ENCODE results near the gene MCF2L.

Gene MCF2L

GRCh38 chr13:113040597-113041292 is 71.7 kb downstream of the MCF2L start:
- H3K36me3 Mint-ChIP-seq (ENCODE audit: low read depth) = peaks cover 5% of the 10 kb centered on the region
- no peak overlapping the region for H3K4me3 Mint-ChIP-seq
- DNase-seq = no peak
- no peaks in the 10 kb centered on the region for H3K9me3 Mint-ChIP-seq
- H3K27me3 Mint-ChIP-seq = no peaks in the 10 kb centered on the region
- no peaks in the 10 kb centered on the region for H3K4me1 Mint-ChIP-seq (ENCODE audit: low read depth)
- H3K27ac Mint-ChIP-seq = no peak overlapping the region

DNA sequence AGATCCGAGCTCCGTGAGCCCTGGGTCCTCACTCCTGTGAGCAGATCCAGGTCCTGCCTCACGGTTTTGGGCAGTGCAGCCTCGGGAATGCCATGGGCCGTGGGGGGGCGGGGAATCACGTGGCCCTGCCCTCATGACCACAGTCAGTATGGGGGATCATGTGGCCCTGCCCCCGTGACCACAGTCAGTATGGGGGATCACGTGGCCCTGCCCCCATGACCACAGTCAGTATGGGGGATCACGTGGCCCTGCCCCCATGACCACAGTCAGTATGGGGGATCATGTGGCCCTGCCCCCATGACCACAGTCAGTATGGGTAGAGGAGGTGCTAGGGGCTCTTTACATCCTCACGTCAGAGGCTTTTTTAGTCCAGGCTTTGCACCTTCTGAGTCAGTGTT is 72.3 kb downstream of the MCF2L start:
- H3K27me3 Mint-ChIP-seq = no peaks in the 10 kb centered on the region
- H3K4me3 Mint-ChIP-seq = no peak overlapping the region
- DNase-seq = no peak
- no peaks in the 10 kb centered on the region for H3K4me1 Mint-ChIP-seq (ENCODE audit: low read depth)
- no peak overlapping the region for H3K27ac Mint-ChIP-seq
- H3K9me3 Mint-ChIP-seq = no peaks in the 10 kb centered on the region
- peaks cover 10% of the 10 kb centered on the region for H3K36me3 Mint-ChIP-seq (ENCODE audit: low read depth)

DNA sequence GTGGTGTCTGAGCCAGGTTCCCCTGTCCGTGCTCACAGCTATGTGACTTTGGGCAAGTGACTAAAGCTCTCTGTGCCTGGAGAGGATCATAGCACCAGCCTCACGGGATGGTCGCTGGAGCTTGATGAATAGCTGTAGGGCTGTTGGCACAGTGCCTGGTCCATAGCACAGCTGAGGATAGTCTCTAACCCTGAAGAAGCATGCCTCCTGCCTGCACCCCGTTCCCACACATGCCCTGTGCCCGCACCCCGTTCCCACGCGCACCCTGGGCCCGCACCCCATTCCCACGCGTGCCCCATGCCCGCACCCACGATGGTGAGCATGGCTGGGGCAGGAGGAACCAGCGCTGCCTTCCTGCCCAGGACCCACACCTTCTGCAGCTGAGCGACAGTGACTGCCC is 72.9 kb downstream of the MCF2L start:
- DNase-seq = no peak
- Mint-ChIP-seq H3K9me3 (no peaks in the 10 kb centered on the region), H3K27ac (no peak overlapping the region), H3K4me1 (ENCODE audit: low read depth) (no peaks in the 10 kb centered on the region), H3K4me3 (no peak overlapping the region), H3K36me3 (ENCODE audit: low read depth) (peaks cover 16% of the 10 kb centered on the region), H3K27me3 (no peaks in the 10 kb centered on the region)

DNA sequence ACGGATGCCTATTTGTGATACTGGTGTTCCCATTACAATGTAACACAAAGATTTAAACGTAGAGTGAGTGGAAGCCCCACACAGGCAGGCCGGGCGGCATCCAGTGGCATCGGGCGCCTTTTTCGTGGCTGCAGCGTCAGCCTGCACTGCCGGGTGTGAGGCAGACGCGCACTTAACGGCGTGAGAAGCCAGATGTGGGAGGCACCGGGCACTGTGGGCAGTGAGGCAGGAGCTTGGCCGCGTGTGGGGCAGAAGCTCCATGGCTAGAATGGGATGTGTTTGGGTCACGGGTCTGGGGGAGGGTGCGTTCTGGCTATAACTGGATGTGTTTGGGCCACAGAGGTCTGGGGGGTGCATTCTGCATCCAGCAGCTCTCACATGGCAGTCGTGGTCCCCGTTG is 73.4 kb downstream of the MCF2L start:
- H3K36me3 Mint-ChIP-seq (ENCODE audit: low read depth) = peaks cover 19% of the 10 kb centered on the region
- H3K4me1 Mint-ChIP-seq (ENCODE audit: low read depth) = no peaks in the 10 kb centered on the region
- H3K27me3 Mint-ChIP-seq = no peaks in the 10 kb centered on the region
- no peak for DNase-seq
- no peak overlapping the region for H3K27ac Mint-ChIP-seq
- no peaks in the 10 kb centered on the region for H3K9me3 Mint-ChIP-seq
- no peak overlapping the region for H3K4me3 Mint-ChIP-seq

- Mint-ChIP-seq H3K4me3 (no peak overlapping the region), H3K36me3 (ENCODE audit: low read depth) (peaks cover 23% of the 10 kb centered on the region), H3K27ac (no peak overlapping the region)
Observed at GRCh38 chr13:113043001-113043630, 74.1 kb downstream of the MCF2L start.

GRCh38 chr13:113043931-113044330 is 74.9 kb downstream of the MCF2L start:
- Mint-ChIP-seq H3K4me1 (ENCODE audit: low read depth) (no peaks in the 10 kb centered on the region), H3K4me3 (no peak overlapping the region), H3K27me3 (no peaks in the 10 kb centered on the region), H3K9me3 (no peaks in the 10 kb centered on the region), H3K27ac (no peak overlapping the region), H3K36me3 (ENCODE audit: low read depth) (peaks cover 23% of the 10 kb centered on the region)
- no peak for DNase-seq

More at GRCh38 chr13:113043001-113043630, 74.1 kb downstream of the MCF2L start:
- Mint-ChIP-seq H3K9me3 (no peaks in the 10 kb centered on the region), H3K27me3 (no peaks in the 10 kb centered on the region), H3K4me1 (ENCODE audit: low read depth) (no peaks in the 10 kb centered on the region)
- no peak for DNase-seq

DNA sequence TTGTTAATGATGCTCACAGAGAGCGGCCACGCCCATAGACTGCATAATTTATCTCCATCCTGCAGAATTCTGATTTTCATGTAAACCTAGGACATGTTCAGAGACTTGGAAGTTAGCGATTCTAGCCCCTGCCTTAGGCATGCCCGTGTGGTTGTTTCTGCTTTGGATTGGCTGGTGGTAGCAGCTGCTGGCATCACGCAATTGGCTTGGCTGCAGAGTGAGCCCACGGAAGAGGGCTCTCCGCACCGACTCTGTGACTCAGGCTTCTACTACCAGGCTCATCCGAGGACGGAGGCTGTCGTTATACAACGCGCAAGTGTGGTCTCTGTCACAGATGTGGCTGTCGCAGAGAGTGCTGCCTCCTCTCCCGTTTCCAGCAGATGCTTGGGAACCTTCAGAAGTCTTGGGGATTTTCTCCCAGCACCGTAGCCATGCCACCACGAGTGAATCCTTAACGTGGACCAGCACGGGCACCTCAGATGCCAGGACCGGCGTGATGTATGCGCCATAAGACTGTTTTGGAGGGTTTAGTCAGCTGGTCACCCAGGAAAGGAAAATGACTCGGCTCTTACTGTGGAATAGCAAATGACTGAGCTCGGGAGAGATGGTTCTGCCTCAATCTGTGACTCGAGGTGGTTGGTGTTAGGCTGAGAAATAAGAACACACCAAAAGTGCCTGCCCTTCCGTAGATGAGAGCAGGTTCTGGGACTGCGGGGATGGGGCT is 75.5 kb downstream of the MCF2L start:
- H3K27ac Mint-ChIP-seq = no peak overlapping the region
- no peaks in the 10 kb centered on the region for H3K9me3 Mint-ChIP-seq
- H3K4me3 Mint-ChIP-seq = no peak overlapping the region
- peaks cover 23% of the 10 kb centered on the region for H3K36me3 Mint-ChIP-seq (ENCODE audit: low read depth)
- DNase-seq = no peak
- no peaks in the 10 kb centered on the region for H3K4me1 Mint-ChIP-seq (ENCODE audit: low read depth)
- H3K27me3 Mint-ChIP-seq = no peaks in the 10 kb centered on the region

DNA sequence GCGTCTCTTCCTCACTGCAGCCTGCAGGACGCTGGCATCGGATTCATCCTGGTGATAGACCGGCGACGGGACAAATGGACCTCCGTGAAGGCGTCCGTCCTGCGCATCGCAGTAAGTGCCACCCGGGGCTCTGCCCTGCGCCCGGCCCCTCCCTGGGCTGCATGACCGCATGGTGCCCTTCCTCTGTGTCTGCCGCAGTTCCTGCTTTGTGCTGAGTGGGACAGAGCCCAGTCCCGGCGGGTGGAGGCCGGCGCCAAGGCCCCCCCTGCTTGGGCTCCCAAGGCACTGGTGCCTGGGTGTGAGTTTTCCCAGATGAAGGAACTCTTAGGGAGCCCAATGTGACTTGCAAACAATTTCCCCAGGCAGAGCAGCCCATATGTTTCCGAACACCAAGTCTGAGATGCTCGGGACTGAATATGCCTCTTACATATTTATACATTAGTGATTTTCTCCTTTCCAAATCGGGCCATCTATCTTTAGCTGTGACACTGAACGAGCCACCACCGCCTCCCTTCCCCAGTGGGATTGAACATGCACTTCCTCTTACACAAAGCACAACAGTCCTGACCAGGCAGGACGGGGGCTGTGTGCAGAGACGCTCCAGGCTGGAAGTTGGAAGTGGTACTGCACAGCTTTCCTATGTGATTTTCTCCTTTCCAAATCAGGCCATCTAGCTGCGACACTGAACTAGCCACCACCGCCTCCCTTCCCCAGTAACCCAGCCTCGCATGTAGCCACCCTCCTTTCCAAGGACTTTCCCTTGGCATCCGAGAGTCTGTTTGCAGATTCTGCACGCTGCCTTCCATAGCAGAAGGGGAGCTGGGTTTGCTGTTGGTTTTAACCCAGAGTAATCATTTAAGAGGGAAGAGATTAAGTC is 76.5 kb downstream of the MCF2L start:
- H3K4me3 Mint-ChIP-seq = no peak overlapping the region
- DNase-seq = no peak
- H3K36me3 Mint-ChIP-seq (ENCODE audit: low read depth) = peaks cover 23% of the 10 kb centered on the region
- no peak overlapping the region for H3K27ac Mint-ChIP-seq
- no peaks in the 10 kb centered on the region for H3K4me1 Mint-ChIP-seq (ENCODE audit: low read depth)
- no peaks in the 10 kb centered on the region for H3K9me3 Mint-ChIP-seq
- H3K27me3 Mint-ChIP-seq = no peaks in the 10 kb centered on the region

- Mint-ChIP-seq H3K4me1 (ENCODE audit: low read depth) (no peaks in the 10 kb centered on the region), H3K4me3 (no peak overlapping the region), H3K27me3 (no peaks in the 10 kb centered on the region), H3K9me3 (no peaks in the 10 kb centered on the region), H3K27ac (no peak overlapping the region), H3K36me3 (ENCODE audit: low read depth) (peaks cover 23% of the 10 kb centered on the region)
- DNase-seq = no peak
Observed at GRCh38 chr13:113046128-113046882, 77.3 kb downstream of the MCF2L start.

DNA sequence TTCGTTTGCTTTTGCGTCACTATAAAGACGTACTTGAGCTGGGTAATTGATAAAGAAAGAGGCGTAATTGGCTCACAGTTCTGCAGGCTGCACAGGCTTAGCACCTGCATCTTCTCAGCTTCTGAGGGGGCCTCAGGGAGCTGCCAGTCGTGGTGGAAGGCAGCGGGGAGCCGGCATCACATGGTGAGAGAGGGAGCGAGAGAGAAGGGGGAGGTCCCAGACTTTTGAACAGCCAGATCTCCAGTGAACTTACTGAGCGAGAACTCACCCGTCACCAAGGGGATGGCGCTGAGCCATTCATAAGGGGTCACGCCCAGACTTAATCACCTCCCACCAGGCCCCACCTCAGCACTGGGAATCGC is 77.8 kb downstream of the MCF2L start:
- no peaks in the 10 kb centered on the region for H3K27me3 Mint-ChIP-seq
- no peak for DNase-seq
- H3K27ac Mint-ChIP-seq = no peak overlapping the region
- peaks cover 23% of the 10 kb centered on the region for H3K36me3 Mint-ChIP-seq (ENCODE audit: low read depth)
- H3K4me1 Mint-ChIP-seq (ENCODE audit: low read depth) = no peaks in the 10 kb centered on the region
- no peak overlapping the region for H3K4me3 Mint-ChIP-seq
- H3K9me3 Mint-ChIP-seq = no peaks in the 10 kb centered on the region

GRCh38 chr13:113047587-113047986 is 78.6 kb downstream of the MCF2L start:
- Mint-ChIP-seq H3K27ac (no peak overlapping the region), H3K9me3 (no peaks in the 10 kb centered on the region), H3K27me3 (no peaks in the 10 kb centered on the region), H3K36me3 (ENCODE audit: low read depth) (peaks cover 24% of the 10 kb centered on the region), H3K4me1 (ENCODE audit: low read depth) (no peaks in the 10 kb centered on the region), H3K4me3 (no peak overlapping the region)
- no peak for DNase-seq

- Mint-ChIP-seq H3K36me3 (ENCODE audit: low read depth) (peaks cover 25% of the 10 kb centered on the region), H3K4me1 (ENCODE audit: low read depth) (no peaks in the 10 kb centered on the region), H3K9me3 (no peaks in the 10 kb centered on the region), H3K4me3 (no peak overlapping the region), H3K27me3 (no peaks in the 10 kb centered on the region), H3K27ac (peak overlapping the region; percentile 55)
- no peak for DNase-seq
Observed at GRCh38 chr13:113048766-113049165, 79.8 kb downstream of the MCF2L start.

GRCh38 chr13:113049521-113049941 is 80.5 kb downstream of the MCF2L start:
- no peak for DNase-seq
- Mint-ChIP-seq H3K36me3 (ENCODE audit: low read depth) (peaks cover 25% of the 10 kb centered on the region), H3K27me3 (no peaks in the 10 kb centered on the region), H3K9me3 (no peaks in the 10 kb centered on the region), H3K4me1 (ENCODE audit: low read depth) (no peaks in the 10 kb centered on the region), H3K27ac (no peak overlapping the region), H3K4me3 (no peak overlapping the region)

- no peaks in the 10 kb centered on the region for H3K9me3 Mint-ChIP-seq
- peaks cover 25% of the 10 kb centered on the region for H3K36me3 Mint-ChIP-seq (ENCODE audit: low read depth)
- DNase-seq = no peak
- H3K4me3 Mint-ChIP-seq = no peak overlapping the region
- H3K4me1 Mint-ChIP-seq (ENCODE audit: low read depth) = no peaks in the 10 kb centered on the region
- H3K27ac Mint-ChIP-seq = no peak overlapping the region
- no peaks in the 10 kb centered on the region for H3K27me3 Mint-ChIP-seq
Observed at GRCh38 chr13:113049981-113050380, 81.0 kb downstream of the MCF2L start.

All from activated T-cell treated with anti-CD3 and anti-CD28 coated beads, Interleukin-2, amount 50 U/mL, for 24 hours (primary cell).